ENCODE measurements around the gene AUTS2. TPM values are rescaled to one million over a fixed set of nuclear protein-coding genes. Genes with fewer than 3 reads are reported as not detected.

The AUTS2 gene
- total and polyA plus RNA-seq, 2 experiments from 2014 or later, result 32.0 to 91.0 TPM

- ATAC-seq, result no peak
- Mint-ChIP-seq H3K4me3 (no peak overlapping the region), H3K27ac (no peak overlapping the region), H3K4me1 (peaks cover 23% of the 10 kb centered on the region), H3K36me3 (ENCODE audit: low read depth) (no peaks in the 10 kb centered on the region), H3K9me3 (no peaks in the 10 kb centered on the region), H3K27me3 (ENCODE audit: insufficient read depth, low read depth, poor library complexity) (no peaks in the 10 kb centered on the region)
- Histone ChIP-seq H3K27me3 (ENCODE audit: insufficient read depth) (no peaks in the 10 kb centered on the region), H3F3A (replicated peaks; ENCODE audit: low read depth) (no peaks in the 10 kb centered on the region), H3K4me1 (ENCODE audit: insufficient read depth) (peaks cover 21% of the 10 kb centered on the region), H3K4me3 (no peak overlapping the region), H2AFZ (no peak overlapping the region), H3K27ac (ENCODE audit: low read depth) (no peak overlapping the region), H3K4me2 (no peak overlapping the region), H4K20me1 (replicated peaks; ENCODE audit: insufficient read depth) (no peaks in the 10 kb centered on the region), H3K9me2 (ENCODE audit: insufficient read depth) (no peaks in the 10 kb centered on the region; the same call in 1 of the 2 replicates), H3K79me2 (replicated peaks; ENCODE audit: insufficient read depth) (no peaks in the 10 kb centered on the region), H3K36me3 (ENCODE audit: insufficient read depth) (no peaks in the 10 kb centered on the region)
- no peak for DNase-seq (ENCODE audit: low spot score)
- no peak for TF ChIP-seq EZH2phosphoT487 (IDR thresholded peaks at IDR 0.05; ENCODE audit: unreplicated experiment)
- no peak for TF ChIP-seq NANOG (IDR thresholded peaks at IDR 0.05; ENCODE audit: borderline replicate concordance)
- no peak for TF ChIP-seq ZNF114 (CRISPR knock-in tag; IDR thresholded peaks at IDR 0.05)
- TF ChIP-seq ZNF331 (CRISPR knock-in tag; IDR thresholded peaks at IDR 0.05; ENCODE audit: low read depth), result no peak
- TF ChIP-seq JUNB (IDR thresholded peaks at IDR 0.05; ENCODE audit: unreplicated experiment), result no peak
- no peak for TF ChIP-seq STAT1 (IDR thresholded peaks at IDR 0.05; ENCODE audit: unreplicated experiment)
- no peak for TF ChIP-seq EZH2 (IDR thresholded peaks at IDR 0.05; ENCODE audit: low read depth, unreplicated experiment)
- no peak for TF ChIP-seq ETS1 (IDR thresholded peaks at IDR 0.05)
- no peak for TF ChIP-seq POLR2AphosphoS5 (IDR thresholded peaks at IDR 0.05; ENCODE audit: low read depth)
Measured at GRCh38 chr7:69844264-69844868, 246.1 kb downstream of the AUTS2 start.

- no peak overlapping the region for H3K4me3 Mint-ChIP-seq
- ATAC-seq (no peak), DNase-seq (ENCODE audit: low spot score) (no peak)
- no peak overlapping the region for H3K4me2 ChIP-seq
- H3K27ac Mint-ChIP-seq, result no peak overlapping the region
- no peaks in the 10 kb centered on the region for H3K9me2 ChIP-seq (ENCODE audit: insufficient read depth)
- H3F3A ChIP-seq (replicated peaks; ENCODE audit: low read depth), result no peaks in the 10 kb centered on the region
- no peaks in the 10 kb centered on the region for H4K20me1 ChIP-seq (replicated peaks; ENCODE audit: insufficient read depth)
- no peaks in the 10 kb centered on the region for H3K36me3 ChIP-seq (ENCODE audit: insufficient read depth)
- H3K27ac ChIP-seq (ENCODE audit: low read depth), result no peak overlapping the region
- no peak overlapping the region for H3K4me3 ChIP-seq
- H3K79me2 ChIP-seq (replicated peaks; ENCODE audit: insufficient read depth), result no peaks in the 10 kb centered on the region
- H3K27me3 ChIP-seq (ENCODE audit: insufficient read depth), result no peaks in the 10 kb centered on the region
- H3K4me1 ChIP-seq (ENCODE audit: insufficient read depth), result peaks cover 6% of the 10 kb centered on the region
- no peaks in the 10 kb centered on the region for H3K9me3 Mint-ChIP-seq
- peaks cover 9% of the 10 kb centered on the region; the same call in 2 of the 3 replicates for H3K4me1 Mint-ChIP-seq
- no peaks in the 10 kb centered on the region for H3K36me3 Mint-ChIP-seq (ENCODE audit: low read depth)
- no peak overlapping the region for H2AFZ ChIP-seq
- H3K27me3 Mint-ChIP-seq (ENCODE audit: insufficient read depth, low read depth, poor library complexity), result no peaks in the 10 kb centered on the region
- TF ChIP-seq EZH2phosphoT487 (IDR thresholded peaks at IDR 0.05; ENCODE audit: unreplicated experiment) (no peak), ZNF114 (CRISPR knock-in tag; IDR thresholded peaks at IDR 0.05) (no peak), JUNB (IDR thresholded peaks at IDR 0.05; ENCODE audit: unreplicated experiment) (no peak), REST (IDR thresholded peaks at IDR 0.05; ENCODE audit: unreplicated experiment) (no peak)
Measured at GRCh38 chr7:69845721-69846495, 247.6 kb downstream of the AUTS2 start.

Measured in GM23338 (cell line).